Suprapubic skin (tissue), 4 donors: ENCODE data around the gene MALL. TPM values are rescaled to one million over a fixed set of nuclear protein-coding genes. Genes with fewer than 3 reads are reported as not detected.
"Not testable (repeated sequence)": the region's sequence is repeated elsewhere in the genome, so short reads cannot be mapped to it uniquely, and the experiment has no call there.

Experiments used
- DNase-seq, 2 donors: peaks; one replicate each; pipeline ENCODE4 v3.0.0-alpha.2; 2019; ENCODE audit warnings: low spot score in 2 of 2
- H3K27ac ChIP-seq: fragments of 200-600 bp; sonication (generic); one replicate; pipeline ENCODE4 v1.5.1; 2019
- H3K27me3 ChIP-seq: fragments of 200-600 bp; sonication (generic); one replicate; pipeline ENCODE4 v1.5.1; 2019
- H3K36me3 ChIP-seq: fragments of 200-600 bp; sonication (generic); one replicate; pipeline ENCODE4 v1.5.1; 2019
- H3K4me1 ChIP-seq: fragments of 200-600 bp; sonication (generic); one replicate; pipeline ENCODE4 v1.5.1; 2019
- H3K4me3 ChIP-seq: fragments of 200-600 bp; sonication (generic); one replicate; pipeline ENCODE4 v1.5.1; 2019; ENCODE audit warnings: mild to moderate bottlenecking
- H3K9me3 ChIP-seq: fragments of 200-600 bp; sonication (generic); one replicate; pipeline ENCODE4 v1.5.1; 2019
- CTCF ChIP-seq, 2 donors: fragments of 200-600 bp in 1 of 2; fragments of 450-650 bp in 1 of 2; sonication (generic) in 1 of 2; IDR thresholded peaks; one replicate each; pipeline ENCODE4 v1.5.1; 2016 to 2019; ENCODE audit warnings: antibody characterized with exemption in 2 of 2, mild to moderate bottlenecking in 1 of 2, moderate library complexity in 1 of 2
- EP300 ChIP-seq: sonication (generic); formaldehyde crosslinking; IDR thresholded peaks from one replicate; pipeline ENCODE4 v1.6.1; 2017; ENCODE audit warnings: antibody characterized with exemption
- POLR2A ChIP-seq, 2 donors: fragments of 450-650 bp; IDR thresholded peaks; one replicate each; pipeline ENCODE4 v1.6.1; 2017; ENCODE audit warnings: antibody characterized with exemption in 2 of 2, mild to moderate bottlenecking in 2 of 2, moderate library complexity in 2 of 2
- POLR2AphosphoS5 ChIP-seq, 3 donors: sonication (generic); formaldehyde crosslinking; IDR thresholded peaks; one replicate each; pipeline ENCODE4 v1.6.1; 2017; ENCODE audit warnings: antibody characterized with exemption in 3 of 3
- WGBS: methylation state at CpG from one replicate; pipeline ENCODE4 v1.1.5; 2018; 5-methylcytosine and 5-hydroxymethylcytosine counted together
- total RNA-seq, 4 donors: library from RNA; depleted of rRNA; stranded (reverse); fragments of >200 nt; gene quantifications; one replicate each; pipeline ENCODE4 v1.1.0, GENCODE V29; 2016

The MALL gene
- total RNA-seq, 4 donors from 2014 or later: 20.8 to 49.2 (median 41.6) TPM

GRCh38 chr2:110103061-110103961 is 12.3 kb downstream of the MALL start:
- Histone ChIP-seq H3K4me1 (peaks cover 60% of the 10 kb centered on the region), H3K9me3 (no peaks in the 10 kb centered on the region), H3K27me3 (no peaks in the 10 kb centered on the region), H3K27ac (no peak overlapping the region), H3K36me3 (no peaks in the 10 kb centered on the region), H3K4me3 (no peak overlapping the region)
- WGBS: 86% methylated on average over 20 of the region's 20 CpGs
- TF ChIP-seq POLR2A (IDR thresholded peaks at IDR 0.05) (no peak), POLR2AphosphoS5 (IDR thresholded peaks at IDR 0.05) (no peak), EP300 (no peak), CTCF (IDR thresholded peaks at IDR 0.05) (no peak)
- DNase-seq: peak in 1 of 2 donors; percentile 74

GRCh38 chr2:110101901-110102803 is 13.5 kb downstream of the MALL start:
- Histone ChIP-seq H3K4me3 (no peak overlapping the region), H3K27me3 (no peaks in the 10 kb centered on the region), H3K27ac (peak overlapping the region; percentile 87), H3K9me3 (no peaks in the 10 kb centered on the region), H3K4me1 (peaks cover 62% of the 10 kb centered on the region), H3K36me3 (no peaks in the 10 kb centered on the region)
- peak in 1 of 2 donors; percentile 74 for DNase-seq
- TF ChIP-seq POLR2AphosphoS5 (IDR thresholded peaks at IDR 0.05) (no peak), POLR2A (IDR thresholded peaks at IDR 0.05) (no peak), CTCF (IDR thresholded peaks at IDR 0.05) (no peak), EP300 (no peak)
- WGBS: 60% methylated on average over 9 of the region's 9 CpGs

GRCh38 chr2:110101280-110101844 is 14.3 kb downstream of the MALL start:
- H3K4me3 ChIP-seq: no peak overlapping the region
- peak; percentile 95 for DNase-seq
- no peak for TF ChIP-seq POLR2A (IDR thresholded peaks at IDR 0.05)
- peak; percentile 25 to 69 (median 63) for TF ChIP-seq POLR2AphosphoS5 (IDR thresholded peaks at IDR 0.05)
- no peaks in the 10 kb centered on the region for H3K9me3 ChIP-seq
- H3K27ac ChIP-seq: peak overlapping the region; percentile 87
- H3K27me3 ChIP-seq: no peaks in the 10 kb centered on the region
- WGBS: 2% methylated on average over 11 of the region's 11 CpGs
- H3K36me3 ChIP-seq: no peaks in the 10 kb centered on the region
- peaks cover 60% of the 10 kb centered on the region for H3K4me1 ChIP-seq

- H3K27ac ChIP-seq: peak overlapping the region; percentile 87
- not testable (repeated sequence) for H3K9me3 ChIP-seq, H3K4me3 ChIP-seq, H3K36me3 ChIP-seq, DNase-seq, H3K27me3 ChIP-seq
- H3K4me1 ChIP-seq: peaks cover 55% of the 10 kb centered on the region
- 88% methylated on average over 4 of the region's 4 CpGs for WGBS
Observed at GRCh38 chr2:110100880-110101279, 14.7 kb downstream of the MALL start.

- no peak for DNase-seq
- Histone ChIP-seq H3K4me3 (no peak overlapping the region), H3K27me3 (no peaks in the 10 kb centered on the region), H3K9me3 (no peaks in the 10 kb centered on the region), H3K36me3 (no peaks in the 10 kb centered on the region), H3K4me1 (peaks cover 51% of the 10 kb centered on the region), H3K27ac (peak overlapping the region; percentile 87)
- TF ChIP-seq POLR2A (IDR thresholded peaks at IDR 0.05): no peak
- TF ChIP-seq CTCF (IDR thresholded peaks at IDR 0.05): no peak
- TF ChIP-seq EP300: no peak
- no peak for TF ChIP-seq POLR2AphosphoS5 (IDR thresholded peaks at IDR 0.05)
- WGBS: 70% methylated on average over 8 of the region's 8 CpGs
Observed at GRCh38 chr2:110100480-110100879, 15.1 kb downstream of the MALL start.
